HFF-Myc (cell line): ENCODE data around the gene TRAPPC6A.

Experiments used
- DNase-seq: peaks from one replicate; pipeline ENCODE4 v3.0.0-alpha.2; 2011; ENCODE audit warnings: low read depth; ENCODE audit errors: extremely low read depth
- H3K4me3 ChIP-seq: replicated peaks from 2 replicates; pipeline ENCODE4 v1.5.1; 2011; ENCODE audit warnings: low read depth, mild to moderate bottlenecking, control low read depth, low read length
- CTCF ChIP-seq: IDR thresholded peaks from 2 replicates; pipeline ENCODE4 v1.5.1; 2012; ENCODE audit warnings: mild to moderate bottlenecking, low read depth, low read length, control low read depth; ENCODE audit errors: missing control alignments

Gene TRAPPC6A

GRCh38 chr19:45147835-45148676 lies 30.0 kb downstream of the TRAPPC6A start:
- no peak for DNase-seq
- no peak overlapping the region for H3K4me3 ChIP-seq
- TF ChIP-seq CTCF = no peak

DNA sequence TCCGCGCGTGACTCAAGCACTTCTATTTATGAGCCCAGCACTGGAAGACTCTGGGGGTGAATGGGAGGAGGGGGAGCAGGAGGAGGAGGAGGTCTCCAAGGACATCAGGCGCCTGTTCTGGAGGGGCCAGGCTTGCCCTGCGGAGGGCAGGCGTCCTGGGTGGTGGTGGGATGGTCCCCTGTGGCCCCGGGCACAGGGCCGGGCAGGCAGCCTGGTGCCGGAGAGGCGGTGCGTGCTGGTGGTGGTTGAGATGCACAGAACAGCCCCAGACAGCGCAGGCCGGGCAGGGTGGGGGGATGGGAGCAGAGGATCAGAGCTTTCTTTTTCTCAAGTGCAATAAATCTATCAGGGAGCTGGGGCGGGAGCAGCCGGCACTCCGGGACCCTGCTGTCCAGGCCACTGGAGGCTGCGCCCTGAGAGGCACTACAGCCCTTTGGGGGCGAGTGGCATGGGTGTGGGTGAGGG lies 31.3 kb downstream of the TRAPPC6A start:
- no peak for DNase-seq
- no peak for TF ChIP-seq CTCF
- no peak overlapping the region for H3K4me3 ChIP-seq

DNA sequence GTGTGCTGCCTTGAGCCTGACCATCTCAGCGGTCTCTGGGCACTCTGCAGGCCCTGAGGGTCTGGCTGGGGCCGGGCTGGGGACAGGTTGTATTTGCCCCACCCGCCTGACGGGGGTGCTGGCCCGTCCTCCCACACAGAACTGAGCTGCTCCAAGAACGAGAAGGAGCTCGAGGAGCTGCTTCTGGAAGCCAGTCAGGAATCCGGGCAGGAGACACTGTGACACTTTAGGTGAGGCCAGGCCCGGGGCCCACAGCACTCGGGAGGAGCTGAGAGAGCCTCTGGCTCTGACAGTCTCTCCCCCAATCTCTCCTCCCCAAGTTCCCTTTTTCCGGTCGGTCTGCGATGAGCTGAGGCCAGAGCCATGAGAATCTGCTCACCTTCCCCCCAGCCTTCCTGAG lies 31.8 kb downstream of the TRAPPC6A start:
- no peak for TF ChIP-seq CTCF
- no peak overlapping the region for H3K4me3 ChIP-seq
- no peak for DNase-seq

GRCh38 chr19:45145270-45146189 lies 32.5 kb downstream of the TRAPPC6A start:
- DNase-seq = no peak
- H3K4me3 ChIP-seq = no peak overlapping the region
- no peak for TF ChIP-seq CTCF

GRCh38 chr19:45144431-45145269 lies 33.4 kb downstream of the TRAPPC6A start:
- H3K4me3 ChIP-seq = no peak overlapping the region
- TF ChIP-seq CTCF = no peak
- DNase-seq = no peak

GRCh38 chr19:45142726-45143110 lies 35.3 kb downstream of the TRAPPC6A start:
- DNase-seq = no peak
- H3K4me3 ChIP-seq = no peak overlapping the region
- no peak for TF ChIP-seq CTCF
